Panc1 (cell line): ENCODE results near the gene FAM168B. TPM values are rescaled to one million over a fixed set of nuclear protein-coding genes. Genes with fewer than 3 reads are reported as not detected.
A peak's percentile ranks its signal among the peaks of the same experiment; 100 is the strongest.

ENCODE experiments used
- ATAC-seq: fragments of 200-7000 bp; cut with Tn5 transposase; 2 replicates; pipeline ENCODE4 v1.9.1; 2020; ENCODE audit warnings: mild to moderate bottlenecking, moderate library complexity
- BruUV-seq: library from RNA; stranded (reverse); fragments of 400-500 nt; replicated peaks from 2 replicates; lab custom pipeline; 2021; lab: Mats Ljungman, UMichigan
- CTCF ChIA-PET: fragments of 300-600 bp; sonication (Branson Sonifier 250); formaldehyde crosslinking; loops from one replicate; lab custom pipeline; 2022; ENCODE audit warnings: antibody characterized with exemption; lab: Charles Lee
- POLR2A ChIA-PET: fragments of 300-600 bp; sonication (Branson Sonifier 250); formaldehyde crosslinking; loops from one replicate; lab custom pipeline; 2022; ENCODE audit warnings: antibody characterized with exemption; lab: Charles Lee
- DNase-seq: peaks from one replicate; pipeline ENCODE4 v3.0.0-alpha.2; 2010; ENCODE audit warnings: low read depth, low spot score
- H3K27ac ChIP-seq: 2 replicates; pipeline ENCODE4 v1.5.1; 2011; ENCODE audit warnings: mild to moderate bottlenecking, low read length, inconsistent platforms
- H3K27me3 ChIP-seq: fragments of 200-500 bp; sonication (Bioruptor generic); 2 replicates; pipeline ENCODE4 v1.6.0; 2014; ENCODE audit warnings: low read length, inconsistent platforms; ENCODE audit not compliant: control insufficient read depth, insufficient read depth
- H3K36me3 ChIP-seq: fragments of 200-500 bp; sonication (Bioruptor generic); 2 replicates; pipeline ENCODE4 v1.5.1; 2014; ENCODE audit warnings: inconsistent platforms, mild to moderate bottlenecking, low read length, moderate library complexity; ENCODE audit not compliant: control insufficient read depth, insufficient read depth
- H3K4me1 ChIP-seq: 2 replicates; pipeline ENCODE4 v1.5.1; 2011; ENCODE audit warnings: inconsistent platforms, mild to moderate bottlenecking, low read length, moderate library complexity; ENCODE audit not compliant: control insufficient read depth, insufficient read depth
- H3K4me3 ChIP-seq, 2 experiments: 2 replicates each; pipeline ENCODE4 v1.5.1; 2011 to 2012; ENCODE audit warnings: low read depth in 2 of 2, low read length in 2 of 2, mild to moderate bottlenecking in 2 of 2, inconsistent platforms in 1 of 2, moderate library complexity in 1 of 2
- H3K9me3 ChIP-seq: fragments of 200-500 bp; sonication (Bioruptor generic); 2 replicates; pipeline ENCODE4 v1.5.1; 2014; ENCODE audit warnings: low read depth, mild to moderate bottlenecking, inconsistent platforms, low read length, moderate library complexity; ENCODE audit not compliant: control insufficient read depth, insufficient read depth
- POLR2AphosphoS5 ChIP-seq: IDR thresholded peaks from 2 replicates; pipeline ENCODE4 v1.6.1; 2012; ENCODE audit warnings: mild to moderate bottlenecking, low read depth, low read length, moderate library complexity
- SIN3A ChIP-seq: IDR thresholded peaks from 2 replicates; pipeline ENCODE4 v1.6.1; 2012; ENCODE audit warnings: low read depth, mild to moderate bottlenecking, low read length, moderate library complexity, borderline replicate concordance; ENCODE audit not compliant: insufficient read depth
- TCF7L2 ChIP-seq: IDR thresholded peaks from 2 replicates; pipeline ENCODE4 v1.6.1; 2011; ENCODE audit warnings: mild to moderate bottlenecking, low read depth, low read length, inconsistent platforms
- in situ Hi-C: cut with HindIII; loops from 2 replicates; pipeline ENCODE4 v1.10.0; 2016; ENCODE audit warnings: low sequenced_read_pairs, low pct_unique_long_range_greater_than_20kb
- intact Hi-C: fragments of 100-400 bp; cut with micrococcal nuclease; formaldehyde crosslinking; loops from one replicate; pipeline ENCODE4 v1.10.0; 2022; ENCODE audit not compliant: unreplicated experiment
- total RNA-seq: library from RNA; stranded (reverse); gene quantifications from one replicate; pipeline ENCODE4 v1.2.1, GENCODE V29; 2021; ENCODE audit not compliant: unreplicated experiment
- TF ChIP-seq, protein P1 (sequence below): fragments of 450-650 bp; IDR thresholded peaks from 2 replicates; pipeline ENCODE4 v1.5.1; 2017; ENCODE audit warnings: mild to moderate bottlenecking
- TF ChIP-seq, protein P2 (sequence below), 2 experiments: IDR thresholded peaks; 2 replicates each; pipeline ENCODE4 v1.6.1; 2011 to 2012; ENCODE audit warnings: low read depth in 2 of 2, control low read depth in 1 of 2, low read length in 1 of 2, mild to moderate bottlenecking in 1 of 2, moderate library complexity in 1 of 2; ENCODE audit not compliant: insufficient read depth in 1 of 2

FAM168B gene
- total RNA-seq, 1 experiment from 2014 or later = 137 TPM

DNA sequence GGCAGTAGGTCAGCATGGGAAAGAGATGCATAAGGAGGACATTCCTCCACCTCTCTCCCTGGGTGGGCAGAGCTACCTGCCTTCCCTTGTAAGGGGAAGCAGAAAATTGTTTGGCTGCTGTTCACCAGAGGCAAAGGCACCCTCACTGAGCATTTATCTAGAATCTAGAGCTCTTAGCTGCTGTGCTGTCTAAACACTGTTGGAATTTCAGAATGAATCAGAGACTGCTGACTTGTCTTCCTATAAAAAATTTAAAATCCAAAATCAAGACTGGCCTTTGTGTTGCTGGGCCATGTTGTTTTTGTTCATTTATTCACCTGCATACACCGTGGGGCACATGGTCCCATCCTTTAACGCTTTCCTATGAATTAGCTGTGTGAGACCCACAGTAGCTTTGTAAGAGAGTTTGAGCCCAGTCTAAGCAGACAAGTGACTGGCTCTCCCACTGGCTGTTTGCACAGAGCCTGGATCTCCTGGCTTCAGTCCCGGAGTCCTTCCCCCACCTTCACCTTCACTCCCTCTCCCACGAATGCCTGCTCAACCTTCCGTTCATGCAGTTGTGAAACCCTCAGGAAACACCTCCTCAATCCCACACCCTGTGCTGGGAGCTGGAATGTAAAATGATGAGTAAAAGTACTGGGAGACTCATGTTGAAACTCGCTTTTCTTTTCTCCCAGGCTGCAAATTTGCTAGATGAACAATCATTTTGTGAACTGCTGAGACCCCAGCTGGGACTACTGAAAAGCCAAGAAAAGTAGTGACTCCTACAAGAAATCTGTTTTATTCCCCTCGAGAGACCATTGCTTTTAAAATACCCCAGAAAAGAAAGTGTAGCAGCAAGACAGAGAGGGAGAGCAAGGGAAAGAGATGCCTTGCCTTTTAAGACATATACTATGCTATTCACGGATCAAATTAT, 76.2 kb downstream of the FAM168B start:
- POLR2A ChIA-PET = no interaction called here
- Histone ChIP-seq H3K36me3 (no peaks in the 10 kb centered on the region), H3K9me3 (no peaks in the 10 kb centered on the region), H3K4me1 (peaks cover 15% of the 10 kb centered on the region), H3K27ac (peak overlapping the region; percentile 2; the same call in 1 of the 2 replicates), H3K4me3 (no peak overlapping the region), H3K27me3 (no peaks in the 10 kb centered on the region)
- ATAC-seq (peak; percentile 86), DNase-seq (no peak)
- intact Hi-C loops (no loop called here), in situ Hi-C loops (no loop called here)
- CTCF ChIA-PET = no interaction called here
- no TSS peak for BruUV-seq
- TF ChIP-seq, protein P1, sequence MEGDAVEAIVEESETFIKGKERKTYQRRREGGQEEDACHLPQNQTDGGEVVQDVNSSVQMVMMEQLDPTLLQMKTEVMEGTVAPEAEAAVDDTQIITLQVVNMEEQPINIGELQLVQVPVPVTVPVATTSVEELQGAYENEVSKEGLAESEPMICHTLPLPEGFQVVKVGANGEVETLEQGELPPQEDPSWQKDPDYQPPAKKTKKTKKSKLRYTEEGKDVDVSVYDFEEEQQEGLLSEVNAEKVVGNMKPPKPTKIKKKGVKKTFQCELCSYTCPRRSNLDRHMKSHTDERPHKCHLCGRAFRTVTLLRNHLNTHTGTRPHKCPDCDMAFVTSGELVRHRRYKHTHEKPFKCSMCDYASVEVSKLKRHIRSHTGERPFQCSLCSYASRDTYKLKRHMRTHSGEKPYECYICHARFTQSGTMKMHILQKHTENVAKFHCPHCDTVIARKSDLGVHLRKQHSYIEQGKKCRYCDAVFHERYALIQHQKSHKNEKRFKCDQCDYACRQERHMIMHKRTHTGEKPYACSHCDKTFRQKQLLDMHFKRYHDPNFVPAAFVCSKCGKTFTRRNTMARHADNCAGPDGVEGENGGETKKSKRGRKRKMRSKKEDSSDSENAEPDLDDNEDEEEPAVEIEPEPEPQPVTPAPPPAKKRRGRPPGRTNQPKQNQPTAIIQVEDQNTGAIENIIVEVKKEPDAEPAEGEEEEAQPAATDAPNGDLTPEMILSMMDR = no peak
- TF ChIP-seq SIN3A (no peak), TCF7L2 (no peak), POLR2AphosphoS5 (no peak)
- TF ChIP-seq, protein P2, sequence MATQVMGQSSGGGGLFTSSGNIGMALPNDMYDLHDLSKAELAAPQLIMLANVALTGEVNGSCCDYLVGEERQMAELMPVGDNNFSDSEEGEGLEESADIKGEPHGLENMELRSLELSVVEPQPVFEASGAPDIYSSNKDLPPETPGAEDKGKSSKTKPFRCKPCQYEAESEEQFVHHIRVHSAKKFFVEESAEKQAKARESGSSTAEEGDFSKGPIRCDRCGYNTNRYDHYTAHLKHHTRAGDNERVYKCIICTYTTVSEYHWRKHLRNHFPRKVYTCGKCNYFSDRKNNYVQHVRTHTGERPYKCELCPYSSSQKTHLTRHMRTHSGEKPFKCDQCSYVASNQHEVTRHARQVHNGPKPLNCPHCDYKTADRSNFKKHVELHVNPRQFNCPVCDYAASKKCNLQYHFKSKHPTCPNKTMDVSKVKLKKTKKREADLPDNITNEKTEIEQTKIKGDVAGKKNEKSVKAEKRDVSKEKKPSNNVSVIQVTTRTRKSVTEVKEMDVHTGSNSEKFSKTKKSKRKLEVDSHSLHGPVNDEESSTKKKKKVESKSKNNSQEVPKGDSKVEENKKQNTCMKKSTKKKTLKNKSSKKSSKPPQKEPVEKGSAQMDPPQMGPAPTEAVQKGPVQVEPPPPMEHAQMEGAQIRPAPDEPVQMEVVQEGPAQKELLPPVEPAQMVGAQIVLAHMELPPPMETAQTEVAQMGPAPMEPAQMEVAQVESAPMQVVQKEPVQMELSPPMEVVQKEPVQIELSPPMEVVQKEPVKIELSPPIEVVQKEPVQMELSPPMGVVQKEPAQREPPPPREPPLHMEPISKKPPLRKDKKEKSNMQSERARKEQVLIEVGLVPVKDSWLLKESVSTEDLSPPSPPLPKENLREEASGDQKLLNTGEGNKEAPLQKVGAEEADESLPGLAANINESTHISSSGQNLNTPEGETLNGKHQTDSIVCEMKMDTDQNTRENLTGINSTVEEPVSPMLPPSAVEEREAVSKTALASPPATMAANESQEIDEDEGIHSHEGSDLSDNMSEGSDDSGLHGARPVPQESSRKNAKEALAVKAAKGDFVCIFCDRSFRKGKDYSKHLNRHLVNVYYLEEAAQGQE (IDR thresholded peaks at IDR 0.05; ENCODE audit: insufficient read depth in 1 of 2, low read depth in 2 of 2, low read length in 1 of 2) = no peak

DNA sequence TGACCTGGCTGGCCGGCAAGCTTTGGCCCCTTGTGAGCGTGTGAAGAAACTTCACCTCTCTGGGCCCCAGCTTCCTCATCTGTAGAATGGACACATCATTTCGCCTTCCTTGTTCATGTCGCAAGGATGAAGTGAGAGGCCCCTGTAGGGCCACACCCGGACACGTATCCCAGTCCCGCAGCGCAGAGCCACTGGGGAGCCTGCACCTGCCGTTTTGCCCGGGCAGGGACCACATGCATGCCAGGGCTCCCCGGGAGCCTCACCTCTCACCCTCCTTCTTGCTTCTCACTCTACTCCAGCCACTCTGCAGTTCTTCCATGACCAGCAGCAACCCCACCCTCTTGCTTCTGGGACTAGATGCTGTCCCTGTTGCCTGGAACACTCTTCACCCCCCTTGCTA, 77.5 kb downstream of the FAM168B start:
- Histone ChIP-seq H3K4me3 (no peak overlapping the region), H3K36me3 (no peaks in the 10 kb centered on the region), H3K4me1 (peaks cover 15% of the 10 kb centered on the region), H3K9me3 (no peaks in the 10 kb centered on the region), H3K27ac (no peak overlapping the region), H3K27me3 (no peaks in the 10 kb centered on the region)
- CTCF ChIA-PET = no interaction called here
- in situ Hi-C loops (no loop called here), intact Hi-C loops (no loop called here)
- POLR2A ChIA-PET = interaction anchor here (0.6 kb wide), 1 partner anchor 74 kb away, joined by 5 read pairs; no protein-coding TSS in a partner anchor
- BruUV-seq = no TSS peak
- no peak for DNase-seq
- ATAC-seq = no peak
- TF ChIP-seq, protein P1 = no peak
- TF ChIP-seq, protein P2 (IDR thresholded peaks at IDR 0.05; ENCODE audit: insufficient read depth in 1 of 2, low read depth in 2 of 2, low read length in 1 of 2) = no peak
- TF ChIP-seq TCF7L2 (no peak), SIN3A (no peak), POLR2AphosphoS5 (no peak)
